Panc1 (cell line): ENCODE measurements around the gene HTT. TPM values are rescaled to one million over a fixed set of nuclear protein-coding genes. Genes with fewer than 3 reads are reported as not detected.
"Not testable (repeated sequence)": the region's sequence is repeated elsewhere in the genome, so short reads cannot be mapped to it uniquely, and the experiment has no call there.

Source experiments
- ATAC-seq: fragments of 200-7000 bp; cut with Tn5 transposase; 2 replicates; pipeline ENCODE4 v1.9.1; 2020; ENCODE audit warnings: mild to moderate bottlenecking, moderate library complexity
- BruUV-seq: library from RNA; stranded (reverse); fragments of 400-500 nt; replicated peaks from 2 replicates; lab custom pipeline; 2021; lab: Mats Ljungman, UMichigan
- CTCF ChIA-PET: fragments of 300-600 bp; sonication (Branson Sonifier 250); formaldehyde crosslinking; loops from one replicate; lab custom pipeline; 2022; ENCODE audit warnings: antibody characterized with exemption; lab: Charles Lee
- POLR2A ChIA-PET: fragments of 300-600 bp; sonication (Branson Sonifier 250); formaldehyde crosslinking; loops from one replicate; lab custom pipeline; 2022; ENCODE audit warnings: antibody characterized with exemption; lab: Charles Lee
- DNase-seq: peaks from one replicate; pipeline ENCODE4 v3.0.0-alpha.2; 2010; ENCODE audit warnings: low read depth, low spot score
- H3K27ac ChIP-seq: 2 replicates; pipeline ENCODE4 v1.5.1; 2011; ENCODE audit warnings: mild to moderate bottlenecking, low read length, inconsistent platforms
- H3K27me3 ChIP-seq: fragments of 200-500 bp; sonication (Bioruptor generic); 2 replicates; pipeline ENCODE4 v1.6.0; 2014; ENCODE audit warnings: low read length, inconsistent platforms; ENCODE audit not compliant: control insufficient read depth, insufficient read depth
- H3K36me3 ChIP-seq: fragments of 200-500 bp; sonication (Bioruptor generic); 2 replicates; pipeline ENCODE4 v1.5.1; 2014; ENCODE audit warnings: inconsistent platforms, mild to moderate bottlenecking, low read length, moderate library complexity; ENCODE audit not compliant: control insufficient read depth, insufficient read depth
- H3K4me1 ChIP-seq: 2 replicates; pipeline ENCODE4 v1.5.1; 2011; ENCODE audit warnings: inconsistent platforms, mild to moderate bottlenecking, low read length, moderate library complexity; ENCODE audit not compliant: control insufficient read depth, insufficient read depth
- H3K4me3 ChIP-seq, 2 experiments: 2 replicates each; pipeline ENCODE4 v1.5.1; 2011 to 2012; ENCODE audit warnings: low read depth in 2 of 2, low read length in 2 of 2, mild to moderate bottlenecking in 2 of 2, inconsistent platforms in 1 of 2, moderate library complexity in 1 of 2
- H3K9me3 ChIP-seq: fragments of 200-500 bp; sonication (Bioruptor generic); 2 replicates; pipeline ENCODE4 v1.5.1; 2014; ENCODE audit warnings: low read depth, mild to moderate bottlenecking, inconsistent platforms, low read length, moderate library complexity; ENCODE audit not compliant: control insufficient read depth, insufficient read depth
- POLR2AphosphoS5 ChIP-seq: IDR thresholded peaks from 2 replicates; pipeline ENCODE4 v1.6.1; 2012; ENCODE audit warnings: mild to moderate bottlenecking, low read depth, low read length, moderate library complexity
- REST ChIP-seq, 2 experiments: IDR thresholded peaks; 2 replicates each; pipeline ENCODE4 v1.6.1; 2011 to 2012; ENCODE audit warnings: low read depth in 2 of 2, control low read depth in 1 of 2, low read length in 1 of 2, mild to moderate bottlenecking in 1 of 2, moderate library complexity in 1 of 2; ENCODE audit not compliant: insufficient read depth in 1 of 2
- SIN3A ChIP-seq: IDR thresholded peaks from 2 replicates; pipeline ENCODE4 v1.6.1; 2012; ENCODE audit warnings: low read depth, mild to moderate bottlenecking, low read length, moderate library complexity, borderline replicate concordance; ENCODE audit not compliant: insufficient read depth
- TCF7L2 ChIP-seq: IDR thresholded peaks from 2 replicates; pipeline ENCODE4 v1.6.1; 2011; ENCODE audit warnings: mild to moderate bottlenecking, low read depth, low read length, inconsistent platforms
- in situ Hi-C: cut with HindIII; loops from 2 replicates; pipeline ENCODE4 v1.10.0; 2016; ENCODE audit warnings: low sequenced_read_pairs, low pct_unique_long_range_greater_than_20kb
- intact Hi-C: fragments of 100-400 bp; cut with micrococcal nuclease; formaldehyde crosslinking; loops from one replicate; pipeline ENCODE4 v1.10.0; 2022; ENCODE audit not compliant: unreplicated experiment
- total RNA-seq: library from RNA; stranded (reverse); gene quantifications from one replicate; pipeline ENCODE4 v1.2.1, GENCODE V29; 2021; ENCODE audit not compliant: unreplicated experiment
- TF ChIP-seq, protein P1 (sequence below): fragments of 450-650 bp; IDR thresholded peaks from 2 replicates; pipeline ENCODE4 v1.5.1; 2017; ENCODE audit warnings: mild to moderate bottlenecking

Gene HTT
- total RNA-seq, 1 experiment from 2014 or later, result 24.7 TPM

GRCh38 chr4:3091464-3091863, 17.0 kb downstream of the HTT start:
- intact Hi-C loops (no loop called here), in situ Hi-C loops (no loop called here)
- Histone ChIP-seq H3K9me3 (no peaks in the 10 kb centered on the region), H3K36me3 (no peaks in the 10 kb centered on the region; the same call in 1 of the 2 replicates), H3K27me3 (no peaks in the 10 kb centered on the region), H3K4me1 (no peaks in the 10 kb centered on the region), H3K27ac (no peak overlapping the region), H3K4me3 (no peak overlapping the region)
- CTCF ChIA-PET, result no interaction called here
- DNase-seq, result no peak
- POLR2A ChIA-PET, result no interaction called here
- no peak for TF ChIP-seq POLR2AphosphoS5
- TF ChIP-seq SIN3A, result no peak
- TF ChIP-seq, protein P1, sequence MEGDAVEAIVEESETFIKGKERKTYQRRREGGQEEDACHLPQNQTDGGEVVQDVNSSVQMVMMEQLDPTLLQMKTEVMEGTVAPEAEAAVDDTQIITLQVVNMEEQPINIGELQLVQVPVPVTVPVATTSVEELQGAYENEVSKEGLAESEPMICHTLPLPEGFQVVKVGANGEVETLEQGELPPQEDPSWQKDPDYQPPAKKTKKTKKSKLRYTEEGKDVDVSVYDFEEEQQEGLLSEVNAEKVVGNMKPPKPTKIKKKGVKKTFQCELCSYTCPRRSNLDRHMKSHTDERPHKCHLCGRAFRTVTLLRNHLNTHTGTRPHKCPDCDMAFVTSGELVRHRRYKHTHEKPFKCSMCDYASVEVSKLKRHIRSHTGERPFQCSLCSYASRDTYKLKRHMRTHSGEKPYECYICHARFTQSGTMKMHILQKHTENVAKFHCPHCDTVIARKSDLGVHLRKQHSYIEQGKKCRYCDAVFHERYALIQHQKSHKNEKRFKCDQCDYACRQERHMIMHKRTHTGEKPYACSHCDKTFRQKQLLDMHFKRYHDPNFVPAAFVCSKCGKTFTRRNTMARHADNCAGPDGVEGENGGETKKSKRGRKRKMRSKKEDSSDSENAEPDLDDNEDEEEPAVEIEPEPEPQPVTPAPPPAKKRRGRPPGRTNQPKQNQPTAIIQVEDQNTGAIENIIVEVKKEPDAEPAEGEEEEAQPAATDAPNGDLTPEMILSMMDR, result no peak
- no peak for ATAC-seq
- BruUV-seq, result no TSS peak

GRCh38 chr4:3094701-3095100, 20.2 kb downstream of the HTT start:
- POLR2A ChIA-PET, in situ Hi-C loops, intact Hi-C loops, H3K4me1 ChIP-seq, H3K27me3 ChIP-seq, ATAC-seq, H3K27ac ChIP-seq, H3K9me3 ChIP-seq, DNase-seq, BruUV-seq, H3K36me3 ChIP-seq, CTCF ChIA-PET, H3K4me3 ChIP-seq: not testable (repeated sequence)

DNA sequence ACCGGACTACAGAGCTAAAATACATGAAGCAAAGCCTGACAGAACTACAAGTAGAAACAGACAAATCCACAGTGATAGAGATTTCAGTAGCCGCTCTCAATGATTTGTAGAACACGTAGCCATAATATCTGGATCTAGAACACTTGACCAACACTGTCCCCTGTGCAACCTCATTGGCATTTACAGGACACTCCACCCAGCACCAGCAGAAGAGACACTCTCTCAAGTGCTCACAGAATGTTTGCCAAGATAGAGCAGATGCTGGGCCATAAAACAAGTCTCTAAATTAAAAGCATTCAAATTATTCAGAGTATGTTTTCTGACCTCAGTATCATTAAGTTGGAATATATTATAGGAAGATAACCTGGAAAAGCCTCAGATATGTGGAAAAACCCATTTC, 21.7 kb downstream of the HTT start:
- H3K4me1 ChIP-seq, result no peaks in the 10 kb centered on the region
- no TSS peak for BruUV-seq
- H3K9me3 ChIP-seq, result no peaks in the 10 kb centered on the region
- in situ Hi-C loops (no loop called here), intact Hi-C loops (no loop called here)
- no peak for ATAC-seq
- no peaks in the 10 kb centered on the region for H3K27me3 ChIP-seq
- H3K27ac ChIP-seq, result no peak overlapping the region
- no peaks in the 10 kb centered on the region; the same call in 1 of the 2 replicates for H3K36me3 ChIP-seq
- TF ChIP-seq TCF7L2 (no peak), REST (IDR thresholded peaks at IDR 0.05; ENCODE audit: insufficient read depth in 1 of 2, low read depth in 2 of 2, low read length in 1 of 2) (no peak), SIN3A (no peak), POLR2AphosphoS5 (no peak)
- TF ChIP-seq, protein P1, result no peak
- DNase-seq, result no peak
- H3K4me3 ChIP-seq, result no peak overlapping the region
- ChIA-PET CTCF (no interaction called here), POLR2A (no interaction called here)
